Endothelial cell (in vitro differentiated cells): Measurements from ENCODE around the gene SETD7. TPM values are rescaled to one million over a fixed set of nuclear protein-coding genes. Genes with fewer than 3 reads are reported as not detected.
A peak's percentile ranks its signal among the peaks of the same experiment; 100 is the strongest.

Experiments
- DNase-seq: peaks from one replicate; pipeline ENCODE4 v3.0.0; 2021; ENCODE audit warnings: low spot score
- H3K27ac Mint-ChIP-seq: one replicate; pipeline ENCODE4 v1.8.0; 2021; ENCODE audit warnings: mixed read lengths, inconsistent platforms; ENCODE audit not compliant: unreplicated experiment
- H3K27me3 Mint-ChIP-seq: one replicate; pipeline ENCODE4 v1.8.0; 2021; ENCODE audit warnings: mild to moderate bottlenecking, moderate library complexity, mixed read lengths, inconsistent platforms; ENCODE audit not compliant: unreplicated experiment
- H3K36me3 Mint-ChIP-seq: one replicate; pipeline ENCODE4 v1.8.0; 2021; ENCODE audit warnings: mild to moderate bottlenecking, low read depth, mixed read lengths, inconsistent platforms; ENCODE audit not compliant: unreplicated experiment
- H3K4me1 Mint-ChIP-seq: one replicate; pipeline ENCODE4 v1.8.0; 2021; ENCODE audit warnings: mild to moderate bottlenecking, mixed read lengths, inconsistent platforms; ENCODE audit not compliant: unreplicated experiment
- H3K4me3 Mint-ChIP-seq: one replicate; pipeline ENCODE4 v1.8.0; 2021; ENCODE audit warnings: mild to moderate bottlenecking, mixed read lengths, inconsistent platforms; ENCODE audit not compliant: unreplicated experiment
- H3K9me3 Mint-ChIP-seq: one replicate; pipeline ENCODE4 v1.8.0; 2021; ENCODE audit warnings: mixed read lengths, inconsistent platforms; ENCODE audit not compliant: unreplicated experiment
- total RNA-seq: library from RNA; stranded (reverse); fragmentation: NEBNext Ultra II Directional; extraction: Animal tissue kit (Norgen Biotek cat#: 25700); gene quantifications from one replicate; pipeline ENCODE4 v1.2.1, GENCODE V29; 2021; ENCODE audit not compliant: unreplicated experiment
- TF ChIP-seq, protein P1 (sequence below): fragments of 200-600 bp; sonication (generic); IDR thresholded peaks from one replicate; pipeline ENCODE4 v1.5.0; 2021; ENCODE audit warnings: antibody characterized with exemption; ENCODE audit not compliant: unreplicated experiment

SETD7 gene
- total RNA-seq, 1 donor from 2014 or later = 8.4 TPM

DNA sequence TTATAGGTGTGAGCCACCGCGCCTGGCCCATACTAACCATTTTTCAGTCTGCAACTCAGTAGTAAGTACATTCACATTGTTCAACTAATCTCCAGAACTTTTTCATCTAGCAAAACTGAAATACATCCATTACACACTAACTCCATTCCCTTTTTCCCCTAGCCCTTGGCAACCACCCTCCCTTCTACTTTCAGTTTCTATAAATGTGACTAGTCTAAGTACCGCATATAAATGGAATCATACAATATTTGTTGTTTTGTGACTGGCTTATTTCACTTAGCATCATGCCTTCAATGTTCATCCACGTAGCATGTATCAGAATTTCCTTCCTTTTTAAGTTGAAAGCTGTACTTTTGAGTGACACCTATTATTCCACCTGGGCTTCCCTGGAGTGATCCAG lies 44.6 kb upstream of the SETD7 start:
- H3K27ac Mint-ChIP-seq = no peak overlapping the region
- H3K4me3 Mint-ChIP-seq = no peak overlapping the region
- DNase-seq = no peak
- peaks cover 9% of the 10 kb centered on the region for H3K36me3 Mint-ChIP-seq
- TF ChIP-seq, protein P1, sequence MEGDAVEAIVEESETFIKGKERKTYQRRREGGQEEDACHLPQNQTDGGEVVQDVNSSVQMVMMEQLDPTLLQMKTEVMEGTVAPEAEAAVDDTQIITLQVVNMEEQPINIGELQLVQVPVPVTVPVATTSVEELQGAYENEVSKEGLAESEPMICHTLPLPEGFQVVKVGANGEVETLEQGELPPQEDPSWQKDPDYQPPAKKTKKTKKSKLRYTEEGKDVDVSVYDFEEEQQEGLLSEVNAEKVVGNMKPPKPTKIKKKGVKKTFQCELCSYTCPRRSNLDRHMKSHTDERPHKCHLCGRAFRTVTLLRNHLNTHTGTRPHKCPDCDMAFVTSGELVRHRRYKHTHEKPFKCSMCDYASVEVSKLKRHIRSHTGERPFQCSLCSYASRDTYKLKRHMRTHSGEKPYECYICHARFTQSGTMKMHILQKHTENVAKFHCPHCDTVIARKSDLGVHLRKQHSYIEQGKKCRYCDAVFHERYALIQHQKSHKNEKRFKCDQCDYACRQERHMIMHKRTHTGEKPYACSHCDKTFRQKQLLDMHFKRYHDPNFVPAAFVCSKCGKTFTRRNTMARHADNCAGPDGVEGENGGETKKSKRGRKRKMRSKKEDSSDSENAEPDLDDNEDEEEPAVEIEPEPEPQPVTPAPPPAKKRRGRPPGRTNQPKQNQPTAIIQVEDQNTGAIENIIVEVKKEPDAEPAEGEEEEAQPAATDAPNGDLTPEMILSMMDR = no peak
- peaks cover 13% of the 10 kb centered on the region for H3K4me1 Mint-ChIP-seq
- H3K9me3 Mint-ChIP-seq = no peaks in the 10 kb centered on the region
- H3K27me3 Mint-ChIP-seq = peaks cover 6% of the 10 kb centered on the region

DNA sequence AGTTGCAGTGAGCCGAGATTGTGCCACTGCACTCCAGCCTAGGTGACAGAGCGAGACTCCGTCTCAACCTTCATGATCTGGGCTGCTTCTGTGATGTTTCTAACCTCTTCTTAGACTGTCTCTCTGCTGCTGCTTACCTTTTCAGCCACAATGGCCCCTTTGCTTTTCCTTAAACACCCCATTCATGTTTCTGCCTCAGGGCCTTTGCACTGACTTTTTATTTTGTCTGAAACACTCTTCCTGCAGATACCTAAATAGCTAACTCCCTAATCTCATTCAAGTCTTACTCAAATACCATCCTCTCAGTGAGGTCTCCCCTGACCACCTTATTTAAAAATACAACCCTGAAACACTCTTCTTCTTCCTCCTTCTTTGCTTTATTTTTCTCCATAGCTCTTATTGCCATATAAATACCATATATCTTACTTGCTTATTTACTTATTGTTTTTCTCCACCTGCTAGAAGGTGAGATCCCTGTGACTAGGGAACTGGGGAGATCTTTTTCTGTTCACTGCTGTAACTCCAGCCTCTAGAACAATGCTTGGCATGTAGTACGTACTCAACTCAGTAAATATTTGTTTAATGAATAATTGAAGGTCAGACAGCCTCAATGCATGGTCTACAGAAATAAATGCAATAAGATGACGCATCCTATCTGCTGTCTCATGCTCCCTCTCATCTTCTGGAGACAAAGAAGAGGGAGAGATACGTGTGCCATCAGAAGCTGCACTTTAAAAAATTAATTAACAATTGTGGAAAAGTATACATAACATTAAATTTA lies 43.8 kb upstream of the SETD7 start:
- peaks cover 5% of the 10 kb centered on the region for H3K36me3 Mint-ChIP-seq
- H3K4me1 Mint-ChIP-seq = peaks cover 13% of the 10 kb centered on the region
- H3K4me3 Mint-ChIP-seq = peak overlapping the region; percentile 50
- TF ChIP-seq, protein P1 = no peak
- H3K27ac Mint-ChIP-seq = no peak overlapping the region
- H3K9me3 Mint-ChIP-seq = no peaks in the 10 kb centered on the region
- H3K27me3 Mint-ChIP-seq = peaks cover 3% of the 10 kb centered on the region
- DNase-seq = no peak

DNA sequence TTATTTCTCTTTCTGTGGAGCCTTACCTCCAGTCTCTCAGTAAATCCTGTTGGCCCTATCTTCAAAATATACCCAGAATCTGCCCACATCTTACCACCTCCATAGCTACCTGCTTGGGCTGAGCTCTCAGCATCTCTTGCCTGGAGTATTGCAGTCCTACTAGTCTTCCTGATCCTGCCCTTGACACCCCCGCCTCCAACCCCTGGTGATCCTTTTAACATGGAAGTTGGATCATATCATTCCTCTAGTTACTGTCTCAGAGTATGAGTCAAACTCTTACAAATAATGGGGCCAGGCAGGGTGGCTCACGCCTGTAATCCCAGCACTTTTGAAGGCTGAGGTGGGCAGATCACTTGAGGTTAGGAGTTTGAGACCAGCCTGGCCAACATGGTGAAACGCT lies 43.1 kb upstream of the SETD7 start:
- no peak overlapping the region for H3K4me3 Mint-ChIP-seq
- H3K4me1 Mint-ChIP-seq = peaks cover 8% of the 10 kb centered on the region
- H3K27me3 Mint-ChIP-seq = peaks cover 3% of the 10 kb centered on the region
- H3K9me3 Mint-ChIP-seq = no peaks in the 10 kb centered on the region
- TF ChIP-seq, protein P1 = no peak
- no peak for DNase-seq
- peak overlapping the region; percentile 5 for H3K27ac Mint-ChIP-seq
- H3K36me3 Mint-ChIP-seq = peaks cover 5% of the 10 kb centered on the region

DNA sequence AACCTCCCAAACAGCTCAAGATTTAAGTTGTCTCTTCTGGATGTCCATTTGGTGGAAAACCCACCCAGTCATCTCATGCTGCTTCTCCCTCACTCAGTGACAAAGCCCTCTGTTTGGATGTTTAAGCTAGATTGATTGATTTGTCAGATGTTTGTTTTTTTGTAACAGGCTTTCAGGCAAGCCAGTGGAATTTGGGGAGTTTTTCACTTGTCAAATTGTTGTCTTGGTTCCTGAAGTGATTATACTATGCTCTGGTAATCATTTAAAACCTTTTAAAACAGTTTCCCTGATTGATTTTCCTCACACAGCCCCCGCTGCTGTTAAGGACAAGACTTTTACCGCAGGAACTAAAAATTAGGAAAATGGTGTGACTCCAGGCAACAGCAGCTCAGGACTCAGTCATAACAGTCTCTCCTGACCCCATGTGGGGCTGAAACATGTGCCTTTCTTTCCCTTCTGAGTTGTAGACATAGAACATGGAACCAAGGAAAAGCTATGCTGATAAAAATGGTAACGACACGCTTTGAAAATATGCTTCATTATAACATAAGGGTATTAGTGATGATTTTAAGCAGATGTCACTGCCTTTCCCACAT lies 40.8 kb upstream of the SETD7 start:
- Mint-ChIP-seq H3K4me3 (no peak overlapping the region), H3K27ac (no peak overlapping the region), H3K36me3 (peaks cover 5% of the 10 kb centered on the region), H3K4me1 (peaks cover 4% of the 10 kb centered on the region), H3K9me3 (no peaks in the 10 kb centered on the region), H3K27me3 (peaks cover 3% of the 10 kb centered on the region)
- no peak for DNase-seq
- TF ChIP-seq, protein P1 = no peak
